ENCODE data around the gene EPB41L5.

Gene EPB41L5

GRCh38 chr2:120224256-120224655 is 211.4 kb downstream of the EPB41L5 start:
- TF ChIP-seq EZH2 (IDR thresholded peaks at IDR 0.05) (no peak), POLR2AphosphoS5 (IDR thresholded peaks at IDR 0.05; ENCODE audit: borderline replicate concordance, low read depth, low read length) (no peak), FOXP2 (optimal IDR thresholded peaks at IDR 0.05; ENCODE audit: control extremely low read depth, extremely low read length, insufficient read depth) (no peak)
- Histone ChIP-seq H3K4me3 (no peak overlapping the region), H3K9me3 (ENCODE audit: low read depth, low read length) (no peaks in the 10 kb centered on the region), H3K9ac (ENCODE audit: insufficient read length) (no peak overlapping the region), H3K36me3 (ENCODE audit: insufficient read depth, low read length) (peaks cover 16% of the 10 kb centered on the region), H3K27ac (no peak overlapping the region)
- no peak for DNase-seq (ENCODE audit: low read depth, low spot score)

DNA sequence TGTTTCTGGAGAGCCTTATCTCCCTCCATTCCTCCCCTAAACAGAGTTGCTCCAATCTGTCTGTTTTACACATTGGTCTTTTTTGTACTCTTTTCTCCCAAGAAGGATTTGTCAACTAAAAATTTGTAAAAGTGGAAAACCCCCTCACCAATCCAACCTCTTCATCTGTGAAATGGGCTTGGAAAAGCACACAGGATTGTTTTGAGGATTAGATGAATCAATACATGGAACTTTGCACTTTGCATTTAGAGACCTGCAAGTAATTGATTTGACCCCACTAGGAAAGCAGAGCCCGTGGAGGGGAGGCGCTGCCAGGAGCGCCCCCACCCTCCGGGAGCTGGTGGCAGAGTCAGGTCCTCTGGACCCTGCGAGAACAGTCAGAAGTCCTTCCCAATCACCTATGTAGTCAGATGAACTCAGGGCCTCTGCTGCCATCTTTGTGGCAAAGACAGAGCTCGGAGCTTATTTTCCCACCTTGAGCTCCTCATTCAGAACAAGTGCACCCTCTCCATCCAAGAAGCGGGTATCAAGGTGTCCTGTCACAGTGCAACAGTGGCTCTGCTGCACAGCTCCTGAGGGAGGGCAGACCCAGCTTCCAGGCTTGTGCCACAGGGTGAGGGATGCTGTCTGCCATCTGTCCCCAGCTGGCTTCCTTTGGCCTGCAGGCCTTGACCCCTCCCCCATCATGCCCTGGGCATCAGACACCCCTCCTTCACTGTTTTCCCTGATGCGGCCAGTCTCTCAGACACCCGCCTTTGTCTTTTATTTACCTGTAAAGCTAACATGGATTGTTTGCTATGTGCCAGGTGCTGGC is 212.1 kb downstream of the EPB41L5 start:
- no peak for DNase-seq (ENCODE audit: low read depth, low spot score)
- H3K36me3 ChIP-seq (ENCODE audit: insufficient read depth, low read length), result peaks cover 16% of the 10 kb centered on the region
- no peak overlapping the region for H3K9ac ChIP-seq (ENCODE audit: insufficient read length)
- TF ChIP-seq FOXP2 (optimal IDR thresholded peaks at IDR 0.05; ENCODE audit: control extremely low read depth, extremely low read length, insufficient read depth) (no peak), EZH2 (IDR thresholded peaks at IDR 0.05) (no peak), POLR2AphosphoS5 (IDR thresholded peaks at IDR 0.05; ENCODE audit: borderline replicate concordance, low read depth, low read length) (no peak)
- no peaks in the 10 kb centered on the region for H3K9me3 ChIP-seq (ENCODE audit: low read depth, low read length)
- H3K27ac ChIP-seq, result no peak overlapping the region
- no peak overlapping the region for H3K4me3 ChIP-seq

DNA sequence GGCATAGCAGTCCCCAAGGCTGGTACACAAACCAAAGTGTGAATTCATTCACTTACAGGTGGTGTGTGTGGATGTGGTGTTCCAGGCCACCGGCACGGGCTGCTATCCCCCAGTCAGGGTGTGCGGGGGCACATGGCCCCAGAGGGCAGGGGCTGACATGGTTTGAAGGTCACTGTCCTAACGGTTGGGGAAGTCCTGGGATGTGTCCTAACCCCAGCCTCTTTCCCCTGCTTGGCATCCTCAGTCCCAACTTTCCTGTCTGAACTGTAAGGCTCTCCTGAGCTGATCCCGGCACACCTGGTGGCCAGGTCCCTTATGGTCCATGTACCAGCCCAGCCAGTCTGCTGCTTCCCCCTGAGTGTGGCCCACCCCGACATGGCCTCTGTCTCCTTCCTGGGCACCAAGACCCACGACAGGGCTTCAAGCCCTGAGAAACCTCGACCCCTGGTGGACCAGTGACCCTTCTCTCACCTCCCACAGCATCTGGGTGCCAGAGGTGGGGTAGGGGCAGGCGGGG is 212.7 kb downstream of the EPB41L5 start:
- Histone ChIP-seq H3K36me3 (ENCODE audit: insufficient read depth, low read length) (peaks cover 16% of the 10 kb centered on the region), H3K4me3 (no peak overlapping the region), H3K9ac (ENCODE audit: insufficient read length) (no peak overlapping the region), H3K27ac (no peak overlapping the region), H3K9me3 (ENCODE audit: low read depth, low read length) (no peaks in the 10 kb centered on the region)
- no peak for DNase-seq (ENCODE audit: low read depth, low spot score)
- TF ChIP-seq FOXP2 (optimal IDR thresholded peaks at IDR 0.05; ENCODE audit: control extremely low read depth, extremely low read length, insufficient read depth), result no peak
- no peak for TF ChIP-seq POLR2AphosphoS5 (IDR thresholded peaks at IDR 0.05; ENCODE audit: borderline replicate concordance, low read depth, low read length)

DNA sequence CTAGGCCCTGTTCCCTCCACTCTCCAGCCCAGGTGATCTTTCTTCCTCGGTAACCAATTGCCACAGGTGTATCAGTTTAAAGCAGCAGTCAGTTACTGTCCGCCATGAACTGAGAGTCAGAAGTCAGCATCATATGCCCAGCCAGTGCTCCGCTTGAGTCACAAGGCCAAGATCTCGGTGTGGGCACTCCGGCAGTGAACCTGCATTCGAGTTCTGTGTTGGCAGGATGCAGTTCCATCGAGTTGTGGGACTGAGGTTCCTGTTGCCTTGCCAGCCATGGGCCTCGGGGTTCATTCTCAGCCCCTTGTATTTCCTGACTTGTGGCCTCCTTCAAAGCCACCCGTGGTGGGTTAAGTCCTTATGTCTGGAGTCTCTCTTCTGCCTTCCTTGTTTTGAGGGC is 213.4 kb downstream of the EPB41L5 start:
- no peak overlapping the region for H3K4me3 ChIP-seq

DNA sequence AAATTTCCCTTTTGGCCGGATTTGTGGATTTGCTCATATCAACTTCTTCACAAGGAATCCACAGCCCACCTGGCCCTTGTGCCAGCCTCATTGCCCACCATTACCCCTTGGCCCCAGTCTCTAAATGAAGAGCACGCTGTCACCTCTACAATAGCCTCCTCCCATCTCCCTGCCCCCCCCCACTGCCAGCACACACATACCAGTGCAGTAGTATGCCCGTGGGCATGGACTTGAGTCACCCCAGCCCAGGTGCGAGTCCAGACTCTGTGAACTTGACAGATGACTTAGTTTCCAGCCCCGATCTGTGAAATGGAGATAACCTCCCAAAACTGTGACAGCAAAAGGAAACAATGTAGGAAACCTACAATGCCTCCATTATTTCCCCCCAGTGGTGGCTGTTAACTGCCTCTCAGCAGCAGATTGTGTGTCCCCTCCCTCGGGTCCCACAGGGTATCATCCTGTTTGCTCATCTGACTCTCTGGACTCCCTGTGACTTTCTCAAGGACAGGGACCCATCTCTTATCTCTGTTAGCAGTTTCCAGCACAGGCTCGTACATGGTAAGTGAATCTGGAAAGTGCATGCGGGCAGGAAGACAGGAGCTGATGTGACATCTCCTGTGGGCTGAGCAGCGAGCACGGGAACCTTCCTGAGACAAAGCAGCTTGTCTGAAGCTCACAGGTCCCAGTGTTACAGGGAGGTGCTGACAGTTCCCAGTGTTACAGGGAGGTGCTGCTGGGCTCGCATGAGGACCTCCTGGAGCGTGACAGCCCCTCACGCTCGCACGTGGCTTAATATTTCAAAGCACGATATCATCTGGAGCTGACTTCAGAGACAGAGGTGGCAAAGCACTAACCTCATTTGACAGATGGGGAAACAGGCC is 214.5 kb downstream of the EPB41L5 start:
- H3K9me3 ChIP-seq (ENCODE audit: low read depth, low read length), result no peaks in the 10 kb centered on the region
- no peak overlapping the region for H3K9ac ChIP-seq (ENCODE audit: insufficient read length)
- H3K36me3 ChIP-seq (ENCODE audit: insufficient read depth, low read length), result peaks cover 4% of the 10 kb centered on the region; the same call in 1 of the 2 replicates
- TF ChIP-seq POLR2AphosphoS5 (IDR thresholded peaks at IDR 0.05; ENCODE audit: borderline replicate concordance, low read depth, low read length), result no peak
- TF ChIP-seq EZH2 (IDR thresholded peaks at IDR 0.05), result no peak
- no peak for TF ChIP-seq FOXP2 (optimal IDR thresholded peaks at IDR 0.05; ENCODE audit: control extremely low read depth, extremely low read length, insufficient read depth)
- H3K27ac ChIP-seq, result no peak overlapping the region
- no peak overlapping the region for H3K4me3 ChIP-seq
- DNase-seq (ENCODE audit: low read depth, low spot score), result no peak

More for the DNA sequence above, 213.4 kb downstream of the EPB41L5 start:
- TF ChIP-seq EZH2 (IDR thresholded peaks at IDR 0.05) (no peak), POLR2AphosphoS5 (IDR thresholded peaks at IDR 0.05; ENCODE audit: borderline replicate concordance, low read depth, low read length) (no peak)
- no peak for DNase-seq (ENCODE audit: low read depth, low spot score)
- Histone ChIP-seq H3K9ac (ENCODE audit: insufficient read length) (no peak overlapping the region), H3K36me3 (ENCODE audit: insufficient read depth, low read length) (peaks cover 13% of the 10 kb centered on the region), H3K9me3 (ENCODE audit: low read depth, low read length) (no peaks in the 10 kb centered on the region), H3K27ac (no peak overlapping the region)

GRCh38 chr2:120228503-120228902 is 215.6 kb downstream of the EPB41L5 start:
- Histone ChIP-seq H3K4me3 (no peak overlapping the region), H3K9ac (ENCODE audit: insufficient read length) (no peak overlapping the region), H3K36me3 (ENCODE audit: insufficient read depth, low read length) (no peaks in the 10 kb centered on the region), H3K9me3 (ENCODE audit: low read depth, low read length) (no peaks in the 10 kb centered on the region), H3K27ac (no peak overlapping the region)
- DNase-seq (ENCODE audit: low read depth, low spot score), result no peak
- TF ChIP-seq EZH2 (IDR thresholded peaks at IDR 0.05) (no peak), FOXP2 (optimal IDR thresholded peaks at IDR 0.05; ENCODE audit: control extremely low read depth, extremely low read length, insufficient read depth) (no peak), POLR2AphosphoS5 (IDR thresholded peaks at IDR 0.05; ENCODE audit: borderline replicate concordance, low read depth, low read length) (no peak)

Data from SK-N-MC (cell line).